OCI-LY7 (cell line): ENCODE results near the gene RCAN3. TPM values are rescaled to one million over a fixed set of nuclear protein-coding genes. Genes with fewer than 3 reads are reported as not detected.
A peak's percentile ranks its signal among the peaks of the same experiment; 100 is the strongest.

Experiments used
- BruUV-seq: library from RNA; stranded (reverse); fragments of 400-500 nt; replicated peaks from 2 replicates; lab custom pipeline; 2021; lab: Mats Ljungman, UMichigan
- CTCF ChIA-PET: fragments of 300-600 bp; sonication (Branson Sonifier 250); formaldehyde crosslinking; loops from one replicate; lab custom pipeline; 2022; ENCODE audit warnings: antibody characterized with exemption; ENCODE audit not compliant: unreplicated experiment; lab: Charles Lee
- POLR2A ChIA-PET: fragments of 300-600 bp; sonication (Branson Sonifier 250); formaldehyde crosslinking; loops from one replicate; lab custom pipeline; 2022; ENCODE audit warnings: antibody characterized with exemption; lab: Charles Lee
- DNase-seq: peaks from one replicate; pipeline ENCODE4 v3.0.0-alpha.2; 2015; ENCODE audit warnings: low spot score
- H2AFZ ChIP-seq: fragments of 200-600 bp; sonication (generic), shearing (Covaris generic); 2 replicates; pipeline ENCODE4 v1.6.1; 2014; ENCODE audit warnings: mild to moderate bottlenecking, antibody characterized with exemption, low read length, moderate library complexity
- H3K27ac ChIP-seq: fragments of 200-600 bp; sonication (generic); 2 replicates; pipeline ENCODE4 v1.5.1; 2014; ENCODE audit warnings: mixed run types, low read depth, mild to moderate bottlenecking, moderate library complexity, low read length, inconsistent platforms; ENCODE audit not compliant: poor library complexity, severe bottlenecking
- H3K36me3 ChIP-seq: fragments of 200-600 bp; sonication (generic); 2 replicates; pipeline ENCODE4 v1.6.1; 2014; ENCODE audit warnings: mild to moderate bottlenecking, antibody characterized with exemption, low read length, moderate library complexity, mixed read lengths; ENCODE audit not compliant: insufficient read depth
- H3K4me1 ChIP-seq: fragments of 200-600 bp; sonication (generic); 2 replicates; pipeline ENCODE4 v1.5.1; 2014; ENCODE audit warnings: mild to moderate bottlenecking, low read length; ENCODE audit not compliant: insufficient read depth, poor library complexity, severe bottlenecking
- H3K4me2 ChIP-seq: fragments of 200-600 bp; sonication (generic); 2 replicates; pipeline ENCODE4 v1.6.1; 2014; ENCODE audit warnings: mild to moderate bottlenecking, low read length
- H3K4me3 ChIP-seq: fragments of 200-600 bp; sonication (generic); 2 replicates; pipeline ENCODE4 v1.5.1; 2014; ENCODE audit warnings: mild to moderate bottlenecking, low read depth, low read length; ENCODE audit not compliant: poor library complexity, severe bottlenecking
- H3K79me2 ChIP-seq: fragments of 200-600 bp; sonication (generic); 2 replicates; pipeline ENCODE4 v1.6.1; 2016; ENCODE audit warnings: low read depth, mild to moderate bottlenecking, low read length, moderate library complexity, mixed read lengths; ENCODE audit not compliant: insufficient read depth
- H3K9me2 ChIP-seq: fragments of 200-600 bp; sonication (generic); 2 replicates; pipeline ENCODE4 v1.6.1; 2016; ENCODE audit warnings: mild to moderate bottlenecking, low read length, mixed read lengths; ENCODE audit not compliant: insufficient read depth
- H3K9me3 ChIP-seq: fragments of 200-600 bp; sonication (generic); 2 replicates; pipeline ENCODE4 v1.6.1; 2014; ENCODE audit warnings: mild to moderate bottlenecking, mixed run types, low read length, mixed read lengths
- H4K20me1 ChIP-seq: fragments of 200-600 bp; sonication (generic); 2 replicates; pipeline ENCODE4 v1.6.1; 2014; ENCODE audit warnings: mild to moderate bottlenecking, antibody characterized with exemption, low read length, moderate library complexity, mixed read lengths; ENCODE audit not compliant: insufficient read depth
- CTCF ChIP-seq: fragments of 200-600 bp; sonication (generic); conservative IDR thresholded peaks from 2 replicates; pipeline ENCODE4 v1.5.1; 2014; ENCODE audit warnings: mild to moderate bottlenecking, antibody characterized with exemption, low read length, moderate library complexity, mixed read lengths
- EZH2phosphoT487 ChIP-seq: fragments of 200-600 bp; sonication (generic); IDR thresholded peaks from 2 replicates; pipeline ENCODE4 v1.6.1; 2018; ENCODE audit warnings: low read depth, borderline replicate concordance, mild to moderate bottlenecking, mixed run types, antibody characterized with exemption, low read length, moderate library complexity, mixed read lengths
- intact Hi-C: fragments of 100-400 bp; cut with micrococcal nuclease; formaldehyde crosslinking; loops from one replicate; pipeline ENCODE4 v1.10.0; 2022; ENCODE audit not compliant: unreplicated experiment
- total RNA-seq, 2 experiments: library from RNA; depleted of rRNA in 1 of 2; stranded (reverse); fragments of >200 nt in 1 of 2; shearing (Covaris generic) in 1 of 2; gene quantifications; 2 replicates each; pipeline ENCODE4 v1.2.3, GENCODE V29; 2014 to 2022

Gene RCAN3
- total RNA-seq, 2 experiments from 2014 or later, result 13.0 to 47.8 TPM

- Histone ChIP-seq H3K4me3 (no peak overlapping the region), H3K4me2 (no peak overlapping the region), H2AFZ (no peak overlapping the region), H3K79me2 (no peaks in the 10 kb centered on the region), H3K9me2 (no peaks in the 10 kb centered on the region), H4K20me1 (no peaks in the 10 kb centered on the region), H3K9me3 (peaks cover 10% of the 10 kb centered on the region; the same call in 1 of the 2 replicates), H3K4me1 (no peaks in the 10 kb centered on the region), H3K36me3 (no peaks in the 10 kb centered on the region), H3K27ac (no peak overlapping the region)
- TF ChIP-seq EZH2phosphoT487, result no peak
- no peak for TF ChIP-seq CTCF
- CTCF ChIA-PET, result no interaction called here
- BruUV-seq, result no TSS peak
- POLR2A ChIA-PET, result no interaction called here
- intact Hi-C loops, result no loop called here
- DNase-seq, result no peak
Measured at GRCh38 chr1:24493785-24494184, 8.9 kb upstream of the RCAN3 start.

DNA sequence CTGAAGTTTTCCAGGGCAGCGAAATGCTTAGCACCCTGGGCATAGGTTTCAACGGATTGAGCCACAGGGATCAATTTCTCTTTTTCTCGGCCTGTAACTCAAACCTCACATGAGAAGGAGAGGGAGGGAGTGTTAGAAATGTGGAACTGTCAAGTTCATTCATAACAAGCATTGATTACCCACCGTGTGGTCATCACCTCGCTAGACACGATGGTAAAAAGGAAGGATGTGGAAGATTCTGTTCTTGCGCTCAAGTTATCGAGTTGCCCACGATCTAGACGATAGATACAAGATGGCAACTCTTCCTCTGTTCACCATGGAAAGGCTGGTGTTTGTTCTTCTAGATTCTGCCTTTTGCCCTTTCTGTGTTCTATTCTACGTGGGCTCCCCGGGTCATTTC, 4.0 kb upstream of the RCAN3 start:
- Histone ChIP-seq H3K4me2 (no peak overlapping the region), H3K4me1 (peaks cover 18% of the 10 kb centered on the region), H3K27ac (no peak overlapping the region), H4K20me1 (no peaks in the 10 kb centered on the region), H3K9me3 (no peaks in the 10 kb centered on the region), H3K4me3 (no peak overlapping the region), H3K79me2 (peaks cover 4% of the 10 kb centered on the region; the same call in 1 of the 2 replicates), H3K36me3 (no peaks in the 10 kb centered on the region), H3K9me2 (no peaks in the 10 kb centered on the region), H2AFZ (no peak overlapping the region)
- ChIA-PET POLR2A (interaction anchor here (1.5 kb wide), 1 partner anchor 12 kb away, joined by 4 read pairs; no protein-coding TSS in a partner anchor), CTCF (no interaction called here)
- TF ChIP-seq EZH2phosphoT487 (no peak), CTCF (no peak)
- intact Hi-C loops, result no loop called here
- no peak for DNase-seq
- no TSS peak for BruUV-seq

- no peaks in the 10 kb centered on the region for H3K9me2 ChIP-seq
- H3K4me3 ChIP-seq, result no peak overlapping the region
- no TSS peak for BruUV-seq
- peaks cover 24% of the 10 kb centered on the region for H3K79me2 ChIP-seq
- H3K27ac ChIP-seq, result peak overlapping the region; percentile 72
- H3K4me1 ChIP-seq, result peaks cover 38% of the 10 kb centered on the region
- ChIA-PET POLR2A (interaction anchor here (0.5 to 4.1 kb wide), 8 partner anchors 10 to 645 kb away, joined by 3 to 29 read pairs (median 4); no protein-coding TSS in a partner anchor), CTCF (interaction anchor here (1.2 to 1.5 kb wide), 2 partner anchors 25 to 85 kb away, joined by 3 to 5 read pairs; partner anchors contain the start of gene NIPAL3)
- no peaks in the 10 kb centered on the region for H3K36me3 ChIP-seq
- no peaks in the 10 kb centered on the region for H3K9me3 ChIP-seq
- peak; percentile 29 for DNase-seq
- TF ChIP-seq EZH2phosphoT487 (no peak), CTCF (no peak)
- peak overlapping the region; percentile 79 for H3K4me2 ChIP-seq
- H2AFZ ChIP-seq, result peak overlapping the region; percentile 64; the same call in 1 of the 2 replicates
- no peaks in the 10 kb centered on the region for H4K20me1 ChIP-seq
- intact Hi-C loops, result loop anchor here (1.0 to 5.0 kb wide), 3 partner anchors 85 to 313 kb away; partner anchors contain the start of genes IFNLR1 and NIPAL3
Measured at GRCh38 chr1:24500448-24501048, 2.1 kb upstream of the RCAN3 start.
